Measurements from ENCODE around the gene TAB3. TPM values are rescaled to one million over a fixed set of nuclear protein-coding genes. Genes with fewer than 3 reads are reported as not detected.

The TAB3 gene
- total RNA-seq, 1 experiment from 2014 or later: 13.5 TPM

- peaks cover 40 to 59% of the 10 kb centered on the region in 2 experiments for H3K9me3 Mint-ChIP-seq
- Histone ChIP-seq H3K23ac (ENCODE audit: insufficient read length, low read depth, low read length) (no peak overlapping the region), H3K27ac (ENCODE audit: insufficient read length, low read depth, low read length) (no peak overlapping the region), H3K4me2 (ENCODE audit: insufficient read depth, insufficient read length, low read length) (no peak overlapping the region), H3K79me1 (ENCODE audit: insufficient read depth, low read depth, low read length, poor library complexity, severe bottlenecking) (no peaks in the 10 kb centered on the region), H3K4me1 (ENCODE audit: insufficient read depth, low read length) (no peaks in the 10 kb centered on the region), H3K56ac (ENCODE audit: insufficient read length, low read depth, low read length) (no peak overlapping the region), H3K27me3 (ENCODE audit: insufficient read depth, low read length) (no peaks in the 10 kb centered on the region), H3K18ac (ENCODE audit: insufficient read length, low read depth, low read length) (no peak overlapping the region), H4K20me1 (ENCODE audit: control insufficient read depth, insufficient read depth, insufficient read length) (no peaks in the 10 kb centered on the region), H3K14ac (ENCODE audit: insufficient read depth, low read length) (no peak overlapping the region), H3K9me3 (ENCODE audit: control insufficient read depth, low read depth, low read length) (no peaks in the 10 kb centered on the region), H4K91ac (ENCODE audit: insufficient read length, low read depth, low read length) (no peak overlapping the region), H3K4ac (ENCODE audit: low read depth, low read length) (no peak overlapping the region), H3K23me2 (ENCODE audit: insufficient read length, low read depth, low read length, poor library complexity, severe bottlenecking) (no peaks in the 10 kb centered on the region), H4K5ac (ENCODE audit: insufficient read length, low read depth, low read length) (no peak overlapping the region), H2AFZ (ENCODE audit: low read length) (no peak overlapping the region), H2AK5ac (ENCODE audit: insufficient read length, low read length) (no peak overlapping the region), H3T11ph (ENCODE audit: low read length) (no peak overlapping the region), H3K9ac (ENCODE audit: extremely low read depth, insufficient read length, low read length) (no peak overlapping the region), H2BK15ac (ENCODE audit: low read depth, low read length) (no peak overlapping the region), H3K79me2 (ENCODE audit: insufficient read depth, low read length) (no peaks in the 10 kb centered on the region), H2BK12ac (ENCODE audit: insufficient read length, low read depth, low read length) (no peak overlapping the region), H2BK120ac (ENCODE audit: low read depth, low read length, poor library complexity, severe bottlenecking) (no peak overlapping the region), H2BK20ac (ENCODE audit: low read depth, low read length, poor library complexity, severe bottlenecking) (no peak overlapping the region), H4K8ac (replicated peaks; ENCODE audit: insufficient read length, low read depth, low read length) (no peak overlapping the region), H2BK5ac (ENCODE audit: insufficient read length, low read length) (no peak overlapping the region)
- no peak for DNase-seq
- peaks cover 2 to 4% (median 4%) of the 10 kb centered on the region in 3 experiments; a peak in 5 of 7 replicates for H3K36me3 Mint-ChIP-seq (ENCODE audit: insufficient read depth in 1 of 3, low read depth in 3 of 3)
- no peak overlapping the region for H3K27ac Mint-ChIP-seq
- no CpG with 5 or more reads among the region's 3 CpGs for WGBS (ENCODE audit: extremely low coverage, insufficient read length, low lambda C conversion rate)
- no peaks in the 10 kb centered on the region for H3K27me3 Mint-ChIP-seq (ENCODE audit: low read depth)
- TF ChIP-seq, protein P1, sequence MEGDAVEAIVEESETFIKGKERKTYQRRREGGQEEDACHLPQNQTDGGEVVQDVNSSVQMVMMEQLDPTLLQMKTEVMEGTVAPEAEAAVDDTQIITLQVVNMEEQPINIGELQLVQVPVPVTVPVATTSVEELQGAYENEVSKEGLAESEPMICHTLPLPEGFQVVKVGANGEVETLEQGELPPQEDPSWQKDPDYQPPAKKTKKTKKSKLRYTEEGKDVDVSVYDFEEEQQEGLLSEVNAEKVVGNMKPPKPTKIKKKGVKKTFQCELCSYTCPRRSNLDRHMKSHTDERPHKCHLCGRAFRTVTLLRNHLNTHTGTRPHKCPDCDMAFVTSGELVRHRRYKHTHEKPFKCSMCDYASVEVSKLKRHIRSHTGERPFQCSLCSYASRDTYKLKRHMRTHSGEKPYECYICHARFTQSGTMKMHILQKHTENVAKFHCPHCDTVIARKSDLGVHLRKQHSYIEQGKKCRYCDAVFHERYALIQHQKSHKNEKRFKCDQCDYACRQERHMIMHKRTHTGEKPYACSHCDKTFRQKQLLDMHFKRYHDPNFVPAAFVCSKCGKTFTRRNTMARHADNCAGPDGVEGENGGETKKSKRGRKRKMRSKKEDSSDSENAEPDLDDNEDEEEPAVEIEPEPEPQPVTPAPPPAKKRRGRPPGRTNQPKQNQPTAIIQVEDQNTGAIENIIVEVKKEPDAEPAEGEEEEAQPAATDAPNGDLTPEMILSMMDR (conservative IDR thresholded peaks at IDR 0.05): no peak
- no peak overlapping the region for H3K4me3 Mint-ChIP-seq
- H3K4me1 Mint-ChIP-seq: peaks cover 13 to 19% of the 10 kb centered on the region in 2 experiments; a peak in 3 of 4 replicates
Measured at GRCh38 chrX:30874851-30875250, 14.2 kb downstream of the TAB3 start.

Measured in H9 (cell line).